ACC112 (cell line): Measurements from ENCODE around the gene PRODH.
"Not testable (repeated sequence)": the region's sequence is repeated elsewhere in the genome, so short reads cannot be mapped to it uniquely, and the experiment has no call there.

Source experiments
- H2AFZ ChIP-seq: fragments of 200-600 bp; sonication (generic); one replicate; pipeline ENCODE4 v1.6.0; 2017; ENCODE audit warnings: antibody characterized with exemption, low read length; ENCODE audit not compliant: unreplicated experiment
- H3K27ac ChIP-seq: fragments of 200-600 bp; sonication (generic); 2 replicates; pipeline ENCODE4 v1.5.1; 2014; ENCODE audit warnings: low read depth, mild to moderate bottlenecking, antibody characterized with exemption, low read length, moderate library complexity
- H3K27me3 ChIP-seq: fragments of 200-600 bp; sonication (generic); 2 replicates; pipeline ENCODE4 v1.6.1; 2014; ENCODE audit warnings: mild to moderate bottlenecking, antibody characterized with exemption, low read length, moderate library complexity, mixed read lengths; ENCODE audit not compliant: insufficient read depth
- H3K36me3 ChIP-seq: fragments of 200-600 bp; sonication (generic); 2 replicates; pipeline ENCODE4 v1.6.1; 2016; ENCODE audit warnings: mild to moderate bottlenecking, antibody characterized with exemption, low read length, moderate library complexity, mixed read lengths; ENCODE audit not compliant: insufficient read depth
- H3K4me1 ChIP-seq: fragments of 200-600 bp; sonication (generic); one replicate; pipeline ENCODE4 v1.6.1; 2016; ENCODE audit warnings: low read length, mixed read lengths; ENCODE audit not compliant: insufficient read depth, unreplicated experiment, control insufficient read depth
- H3K4me3 ChIP-seq: fragments of 200-600 bp; sonication (generic); 2 replicates; pipeline ENCODE4 v1.5.1; 2014; ENCODE audit warnings: mild to moderate bottlenecking, low read depth, low read length
- H3K79me2 ChIP-seq: fragments of 200-600 bp; sonication (generic); one replicate; pipeline ENCODE4 v1.6.0; 2016; ENCODE audit warnings: low read length; ENCODE audit not compliant: control insufficient read depth, unreplicated experiment, insufficient read depth

The PRODH gene

DNA sequence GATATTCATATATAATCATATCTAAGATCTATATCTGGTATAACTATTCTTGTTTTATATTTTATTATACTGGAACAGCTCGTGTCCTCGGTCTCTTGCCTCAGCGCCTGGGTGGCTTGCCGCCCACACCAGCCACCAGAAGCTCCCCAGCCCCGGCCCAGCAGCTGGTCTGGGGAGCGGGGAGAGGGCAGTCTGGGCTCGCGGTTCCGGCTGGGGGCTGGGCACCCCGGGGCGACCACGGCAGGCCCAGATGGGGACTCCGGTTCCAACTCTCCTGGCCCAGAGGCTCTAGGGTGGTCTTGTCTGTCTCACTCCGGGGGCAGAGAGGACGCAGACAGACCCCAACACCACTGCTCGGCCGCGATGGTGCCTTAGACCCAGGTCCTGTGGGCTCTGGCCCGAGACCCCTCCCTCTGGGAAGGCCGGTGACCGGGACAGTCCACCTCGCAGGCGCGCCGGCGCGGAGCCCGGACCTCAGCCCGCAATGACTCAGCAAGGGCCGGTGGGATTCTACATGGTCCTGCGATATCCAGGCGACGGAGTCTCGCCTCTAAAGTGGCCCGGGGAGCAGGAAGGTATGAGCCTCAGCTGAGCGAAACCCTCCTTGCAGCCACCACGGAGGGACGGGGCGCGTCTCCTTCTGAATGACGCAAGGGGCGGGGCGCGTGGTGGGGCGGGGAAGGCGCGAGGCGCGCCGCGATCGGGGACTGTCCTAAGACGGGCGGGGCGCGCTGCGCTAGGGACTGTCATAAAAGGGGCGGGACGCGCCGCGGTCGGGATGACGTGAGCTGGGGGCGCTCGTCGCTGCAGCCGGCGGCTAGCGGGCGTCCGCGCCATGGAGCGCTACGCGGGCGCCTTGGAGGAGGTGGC is 30.3 kb downstream of the PRODH start, which contains the start of gene DGCR6:
Gene DGCR6, plus strand, starts transcription at position 781 of the 870 bp plus-strand sequence. Its CDS starts 55 bp downstream, at position 836.
- Histone ChIP-seq H3K27ac (no peak within 1 kb of the TSS), H3K79me2 (no peaks in the 10 kb centered on the region), H3K4me3 (no peak within 1 kb of the TSS), H3K36me3 (no peaks in the 10 kb centered on the region), H3K4me1 (no peaks in the 10 kb centered on the region), H3K27me3 (no peaks in the 10 kb centered on the region), H2AFZ (no peak within 1 kb of the TSS)

DNA sequence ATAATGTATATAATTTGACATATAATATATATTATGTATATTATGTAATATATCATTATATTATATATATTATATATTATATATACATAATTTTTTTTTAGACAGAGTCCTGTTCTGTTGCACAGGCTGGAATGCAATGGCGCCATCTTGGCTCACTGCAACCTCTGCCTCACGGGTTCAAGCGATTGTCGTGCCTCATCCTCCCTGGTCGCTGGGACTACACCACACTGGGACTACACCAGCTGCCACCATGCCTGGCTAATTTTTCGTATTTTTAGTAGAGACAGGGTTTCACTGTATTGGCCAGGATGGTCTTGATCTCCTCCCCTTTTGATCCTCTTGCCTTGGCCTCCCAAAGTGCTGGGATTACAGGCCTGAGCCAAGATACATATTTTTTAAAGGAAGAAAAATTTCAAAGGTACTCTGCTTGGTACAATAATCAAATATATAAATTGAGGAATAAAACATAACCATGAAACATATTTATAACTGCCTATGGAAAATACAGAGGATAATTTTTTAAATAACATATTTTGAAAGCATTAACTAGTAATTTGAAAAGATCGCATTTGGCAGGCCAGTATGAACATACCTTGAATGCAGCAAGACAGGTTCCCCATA is 39.9 kb downstream of the PRODH start:
- not testable (repeated sequence) for H3K4me3 ChIP-seq

DNA sequence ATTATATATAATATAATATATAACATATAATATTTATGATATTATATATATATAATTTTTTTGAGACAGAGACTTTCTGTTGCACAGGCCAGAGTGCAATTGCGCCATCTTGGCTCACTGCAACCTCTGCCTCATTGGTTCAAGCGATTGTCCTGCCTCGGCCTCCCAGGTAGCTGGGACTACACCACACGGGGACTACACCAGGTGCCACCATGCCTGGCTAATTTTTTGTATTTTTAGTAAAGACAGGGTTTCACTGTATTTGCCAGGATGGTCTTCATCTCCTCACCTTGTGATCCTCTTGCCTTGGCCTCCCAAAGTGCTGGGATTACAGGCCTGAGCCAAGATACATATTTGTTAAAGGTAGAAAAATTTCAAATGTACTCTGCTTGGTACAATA is 42.3 kb downstream of the PRODH start:
- not testable (repeated sequence) for H3K4me3 ChIP-seq, H3K36me3 ChIP-seq, H3K4me1 ChIP-seq, H3K79me2 ChIP-seq, H3K27ac ChIP-seq, H2AFZ ChIP-seq, H3K27me3 ChIP-seq

More for the DNA sequence above, 39.9 kb downstream of the PRODH start:
- H2AFZ ChIP-seq, H3K79me2 ChIP-seq, H3K27me3 ChIP-seq, H3K36me3 ChIP-seq, H3K27ac ChIP-seq, H3K4me1 ChIP-seq: not testable (repeated sequence)

DNA sequence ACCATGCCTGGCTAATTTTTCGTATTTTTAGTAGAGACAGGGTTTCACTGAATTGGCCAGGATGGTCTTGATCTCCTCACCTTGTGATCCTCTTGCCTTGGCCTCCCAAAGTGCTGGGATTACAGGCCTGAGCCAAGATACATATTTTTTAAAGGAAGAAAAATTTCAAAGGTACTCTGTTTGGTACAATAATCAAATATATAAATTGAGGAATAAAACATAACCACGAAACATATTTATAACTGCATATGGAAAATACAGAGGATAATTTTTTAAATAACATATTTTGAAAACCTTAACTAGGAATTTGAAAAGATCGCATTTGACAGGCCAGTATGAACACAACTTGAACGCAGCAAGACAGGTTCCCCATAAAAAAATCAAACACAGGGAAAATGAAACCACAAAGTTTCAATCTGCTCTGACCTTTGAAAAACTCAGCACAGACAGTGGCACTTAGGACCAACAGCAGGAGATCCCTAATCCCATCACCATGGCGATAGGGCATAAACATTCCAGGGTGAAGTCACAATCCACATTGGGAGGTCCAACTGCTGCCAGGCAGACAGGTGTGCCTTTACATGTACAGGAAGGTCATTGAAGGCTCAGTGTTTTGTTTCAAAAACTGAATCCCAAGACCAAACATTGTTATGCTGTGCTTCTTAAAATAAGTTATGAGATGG is 45.4 kb downstream of the PRODH start:
- H3K27ac ChIP-seq, H3K4me3 ChIP-seq, H3K27me3 ChIP-seq, H2AFZ ChIP-seq, H3K36me3 ChIP-seq, H3K79me2 ChIP-seq, H3K4me1 ChIP-seq: not testable (repeated sequence)

DNA sequence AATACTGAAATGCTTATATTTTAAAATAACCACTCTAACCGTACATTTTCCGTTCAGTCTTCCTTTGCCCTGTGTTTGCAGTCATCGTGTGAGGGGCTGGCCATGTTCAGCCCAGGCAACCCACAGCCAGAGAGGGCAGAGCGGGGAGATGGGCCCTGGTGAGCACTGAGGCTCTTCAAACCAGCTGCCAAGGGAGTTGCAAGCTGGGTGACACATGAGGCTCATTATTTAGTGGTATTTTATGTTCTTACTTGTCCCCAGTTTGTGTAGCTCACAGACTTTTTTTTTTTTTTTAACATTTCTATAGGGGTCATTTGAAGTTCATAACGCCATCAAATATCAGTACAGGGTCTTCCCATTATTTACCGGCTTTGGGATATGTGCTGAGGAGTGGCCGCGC is 48.0 kb downstream of the PRODH start:
- Histone ChIP-seq H2AFZ (no peak overlapping the region), H3K4me1 (no peaks in the 10 kb centered on the region), H3K27ac (no peak overlapping the region), H3K27me3 (no peaks in the 10 kb centered on the region), H3K36me3 (no peaks in the 10 kb centered on the region), H3K4me3 (no peak overlapping the region), H3K79me2 (no peaks in the 10 kb centered on the region)

DNA sequence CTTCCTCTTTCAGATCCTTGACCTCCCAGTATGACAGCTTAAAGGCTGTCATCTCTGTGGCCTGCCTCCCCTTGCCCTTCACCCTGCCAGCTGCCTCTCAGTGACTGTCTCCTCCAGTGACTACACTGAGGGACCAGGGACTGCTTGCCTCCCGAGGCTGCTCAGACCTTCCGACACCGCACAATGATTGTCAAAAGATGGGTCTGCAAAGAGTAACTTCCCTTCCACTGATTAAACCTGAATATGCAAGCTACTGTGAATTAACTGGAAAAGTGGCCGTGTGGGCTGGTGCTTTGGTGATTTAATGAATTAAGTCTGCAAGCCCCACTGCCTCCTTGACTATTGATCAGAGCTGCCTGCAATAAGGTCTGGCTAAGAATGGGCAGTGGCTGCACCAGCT is 51.6 kb downstream of the PRODH start:
- not testable (repeated sequence) for H2AFZ ChIP-seq, H3K36me3 ChIP-seq, H3K79me2 ChIP-seq, H3K4me1 ChIP-seq, H3K4me3 ChIP-seq, H3K27me3 ChIP-seq, H3K27ac ChIP-seq

- H3K4me3 ChIP-seq, H3K79me2 ChIP-seq: not testable (repeated sequence)
Observed at GRCh38 chr22:18881260-18881659, 54.8 kb downstream of the PRODH start.

More at GRCh38 chr22:18881260-18881659, 54.8 kb downstream of the PRODH start:
- H3K27ac ChIP-seq, H3K27me3 ChIP-seq, H3K36me3 ChIP-seq, H2AFZ ChIP-seq, H3K4me1 ChIP-seq: not testable (repeated sequence)
